NCI-H1694 (cell line): ENCODE measurements around the gene DDX41.

Experiments
- DNase-seq: peaks from one replicate; lab custom pipeline; 2025; lab: John Stamatoyannopoulos, UW

The DDX41 gene

GRCh38 chr5:177512736-177513380 lies 3.9 kb downstream of the DDX41 start:
- DNase-seq, result no peak

GRCh38 chr5:177511796-177512675 lies 4.7 kb downstream of the DDX41 start:
- no peak for DNase-seq

GRCh38 chr5:177511181-177511580 lies 5.6 kb downstream of the DDX41 start:
- no peak for DNase-seq

- no peak for DNase-seq
These were observed 6.2 kb downstream of the DDX41 start for GRCh38 chr5:177510567-177511053.

GRCh38 chr5:177509991-177510566 lies 6.7 kb downstream of the DDX41 start:
- DNase-seq, result no peak

- DNase-seq, result no peak
These were observed 7.3 kb downstream of the DDX41 start, which contains the start of gene DOK3 for GRCh38 chr5:177509381-177509951. DOK3 (minus strand) TSS chr5:177509826; CDS start chr5:177509540, 286 bp downstream.

GRCh38 chr5:177508837-177509236 lies 7.9 kb downstream of the DDX41 start:
- no peak for DNase-seq

GRCh38 chr5:177508221-177508611 lies 8.5 kb downstream of the DDX41 start:
- DNase-seq, result no peak

GRCh38 chr5:177507596-177508220 lies 9.1 kb downstream of the DDX41 start:
- DNase-seq, result no peak

- DNase-seq, result no peak
These were observed 9.6 kb downstream of the DDX41 start for GRCh38 chr5:177507165-177507564.

GRCh38 chr5:177505075-177505474 lies 11.7 kb downstream of the DDX41 start:
- DNase-seq, result no peak

- no peak for DNase-seq
These were observed 12.4 kb downstream of the DDX41 start for GRCh38 chr5:177504086-177505056.

GRCh38 chr5:177503351-177504085 lies 13.2 kb downstream of the DDX41 start:
- no peak for DNase-seq

GRCh38 chr5:177502886-177503285 lies 13.9 kb downstream of the DDX41 start:
- no peak for DNase-seq

- DNase-seq, result no peak
These were observed 14.7 kb downstream of the DDX41 start for GRCh38 chr5:177501874-177502678.

- DNase-seq, result peak; percentile 80
These were observed 15.9 kb downstream of the DDX41 start for GRCh38 chr5:177500685-177501522.

- DNase-seq, result no peak
These were observed 16.9 kb downstream of the DDX41 start for GRCh38 chr5:177499842-177500241.
